ENCODE data around the gene SHISAL1. TPM values are rescaled to one million over a fixed set of nuclear protein-coding genes. Genes with fewer than 3 reads are reported as not detected.

Gene SHISAL1
- total and polyA plus RNA-seq, 11 donors, result 0.32 to 1.5 (median 0.85) TPM

DNA sequence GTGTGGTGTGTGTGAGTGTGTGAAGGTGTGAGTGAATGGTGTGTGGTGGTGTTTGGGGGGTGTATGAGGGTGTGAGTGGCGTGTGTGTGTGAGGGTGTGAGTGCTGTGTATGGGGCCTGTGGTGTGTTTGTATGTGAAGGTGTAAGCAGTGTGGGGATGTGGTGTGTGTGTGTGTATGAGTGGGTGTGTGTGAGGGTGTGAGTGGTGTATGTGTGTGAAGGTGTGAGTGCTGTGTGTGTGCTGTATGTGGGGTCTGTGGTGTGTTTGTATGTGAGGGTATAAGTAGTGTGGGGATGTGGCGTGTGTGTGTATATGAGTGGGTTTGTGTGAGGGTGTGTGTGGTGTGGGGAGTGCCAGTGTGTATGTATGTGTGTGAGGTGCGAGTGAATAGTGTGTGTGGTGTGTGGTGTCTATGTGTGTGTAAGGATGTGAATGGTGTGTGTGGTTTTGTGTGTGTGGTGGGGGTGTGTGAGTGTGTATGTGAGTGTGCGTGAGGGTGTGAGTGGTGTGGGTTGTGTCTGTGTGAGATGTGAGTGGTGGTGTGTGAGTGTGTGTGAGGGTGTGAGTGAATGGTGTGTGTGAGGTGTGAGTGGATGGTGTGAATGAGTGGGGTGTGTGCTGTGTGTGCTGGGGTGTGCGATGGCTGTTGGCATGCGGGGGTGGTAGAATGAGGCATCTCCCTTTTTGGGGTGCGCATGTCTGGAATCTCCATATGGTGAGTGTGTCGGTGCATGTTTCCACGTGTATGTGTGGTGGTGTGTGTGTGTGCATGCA is 22.5 kb upstream of the SHISAL1 start:
- no peaks in the 10 kb centered on the region for H3K9me3 ChIP-seq

GRCh38 chr22:44333847-44334635 is 21.3 kb upstream of the SHISAL1 start:
- no peak for TF ChIP-seq POLR2A (IDR thresholded peaks at IDR 0.05)
- TF ChIP-seq, protein P1, sequence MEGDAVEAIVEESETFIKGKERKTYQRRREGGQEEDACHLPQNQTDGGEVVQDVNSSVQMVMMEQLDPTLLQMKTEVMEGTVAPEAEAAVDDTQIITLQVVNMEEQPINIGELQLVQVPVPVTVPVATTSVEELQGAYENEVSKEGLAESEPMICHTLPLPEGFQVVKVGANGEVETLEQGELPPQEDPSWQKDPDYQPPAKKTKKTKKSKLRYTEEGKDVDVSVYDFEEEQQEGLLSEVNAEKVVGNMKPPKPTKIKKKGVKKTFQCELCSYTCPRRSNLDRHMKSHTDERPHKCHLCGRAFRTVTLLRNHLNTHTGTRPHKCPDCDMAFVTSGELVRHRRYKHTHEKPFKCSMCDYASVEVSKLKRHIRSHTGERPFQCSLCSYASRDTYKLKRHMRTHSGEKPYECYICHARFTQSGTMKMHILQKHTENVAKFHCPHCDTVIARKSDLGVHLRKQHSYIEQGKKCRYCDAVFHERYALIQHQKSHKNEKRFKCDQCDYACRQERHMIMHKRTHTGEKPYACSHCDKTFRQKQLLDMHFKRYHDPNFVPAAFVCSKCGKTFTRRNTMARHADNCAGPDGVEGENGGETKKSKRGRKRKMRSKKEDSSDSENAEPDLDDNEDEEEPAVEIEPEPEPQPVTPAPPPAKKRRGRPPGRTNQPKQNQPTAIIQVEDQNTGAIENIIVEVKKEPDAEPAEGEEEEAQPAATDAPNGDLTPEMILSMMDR (IDR thresholded peaks at IDR 0.05), result no peak
- H3K36me3 ChIP-seq, result no peaks in the 10 kb centered on the region
- WGBS, 4 donors, result 70 to 84% (median 81%) methylated on average over 13 of the region's 13 CpGs
- ATAC-seq (peak in 2 of 4 donors; percentile 14 to 19), DNase-seq (no peak)
- no peaks in the 10 kb centered on the region for H3K9me3 ChIP-seq
- H3K27me3 ChIP-seq, result peaks cover 0 to 38% (median 15%) of the 10 kb centered on the region in 9 donors
- peaks cover 0 to 22% (median 9%) of the 10 kb centered on the region in 12 donors for H3K4me1 ChIP-seq
- no peak overlapping the region for H3K27ac ChIP-seq
- no peak overlapping the region for H3K4me3 ChIP-seq
- intact Hi-C loops (cut with DNase I), result loop anchor here in 3 of 10 donors (5.0 to 10.0 kb wide), 3 partner anchors 249 to 342 kb away; no protein-coding TSS in a partner anchor

More for the DNA sequence above, 22.5 kb upstream of the SHISAL1 start:
- H3K27ac ChIP-seq, result no peak overlapping the region
- ATAC-seq (no peak), DNase-seq (no peak)
- peaks cover 0 to 29% (median 15%) of the 10 kb centered on the region in 9 donors for H3K27me3 ChIP-seq
- TF ChIP-seq, protein P1 (IDR thresholded peaks at IDR 0.05), result no peak
- TF ChIP-seq POLR2A (IDR thresholded peaks at IDR 0.05), result no peak
- WGBS, 4 donors, result 94 to 96% (median 95%) methylated on average over 9 of the region's 9 CpGs
- H3K36me3 ChIP-seq, result no peaks in the 10 kb centered on the region
- intact Hi-C loops (cut with DNase I), result loop anchor here in 2 of 10 donors (10.0 kb wide), 2 partner anchors 250 to 290 kb away; no protein-coding TSS in a partner anchor
- no peak overlapping the region for H3K4me3 ChIP-seq
- H3K4me1 ChIP-seq, result peaks cover 0 to 22% (median 6%) of the 10 kb centered on the region in 12 donors

- DNase-seq (no peak), ATAC-seq (no peak)
- intact Hi-C loops (cut with DNase I), result loop anchor here in 3 of 10 donors (5.0 to 10.0 kb wide), 3 partner anchors 248 to 341 kb away; no protein-coding TSS in a partner anchor
- Histone ChIP-seq H3K4me3 (no peak overlapping the region), H3K36me3 (no peaks in the 10 kb centered on the region), H3K27ac (no peak overlapping the region), H3K9me3 (no peaks in the 10 kb centered on the region), H3K27me3 (peaks cover 0 to 39% (median 15%) of the 10 kb centered on the region in 9 donors), H3K4me1 (peaks cover 0 to 20% (median 8%) of the 10 kb centered on the region in 12 donors)
- WGBS, 4 donors, result 86 to 93% (median 91%) methylated on average over 3 to 8 of the region's 8 CpGs
- TF ChIP-seq, protein P1 (IDR thresholded peaks at IDR 0.05), result no peak
These were observed 20.2 kb upstream of the SHISAL1 start for GRCh38 chr22:44332946-44333345.
